H1 (cell line): ENCODE data around the gene AFG1L. TPM values are rescaled to one million over a fixed set of nuclear protein-coding genes. Genes with fewer than 3 reads are reported as not detected.

ENCODE experiments used
- BRCA1 ChIP-seq: IDR thresholded peaks from 2 replicates; pipeline ENCODE4 v1.6.1; 2012; ENCODE audit warnings: low read depth, low read length, improper control_type of control experiment
- JUN ChIP-seq: IDR thresholded peaks from 2 replicates; pipeline ENCODE4 v1.6.1; 2011; ENCODE audit warnings: low read depth, mild to moderate bottlenecking, improper control_type of control experiment, low read length
- POLR2A ChIP-seq, 2 experiments: IDR thresholded peaks; 1 replicate in 1 of 2; 2 replicates in 1 of 2; pipeline ENCODE4 v1.6.1; 2011; ENCODE audit warnings: low read depth in 2 of 2, low read length in 2 of 2, mild to moderate bottlenecking in 2 of 2; ENCODE audit errors: control extremely low read depth in 1 of 2
- polyA plus RNA-seq, 7 experiments: library from polyadenylated mRNA; depleted of rRNA in 3 of 7; stranded (reverse) in 5 of 7; unstranded in 2 of 7; fragments of >200 nt in 5 of 7; fragments of 200-250 nt in 2 of 7; gene quantifications; 1 replicate in 5 of 7; 2 replicates in 1 of 7; 4 replicates in 1 of 7; pipeline versions ENCODE4 v1.2.1 to v1.2.3, GENCODE V29; 2011 to 2013; ENCODE audit warnings: missing spikeins in 2 of 7, mixed read lengths in 2 of 7
- total RNA-seq: library from RNA; stranded (reverse); fragmentation: NEBNext Ultra II Directional; extraction: Animal tissue kit (Norgen Biotek cat#: 25700); gene quantifications from 2 replicates; pipeline ENCODE4 v1.2.1, GENCODE V29; 2021
- TF ChIP-seq, protein P1 (sequence below): IDR thresholded peaks from 2 replicates; pipeline ENCODE4 v1.6.1; 2012; ENCODE audit warnings: inconsistent platforms

The AFG1L gene
- total and polyA plus RNA-seq, 2 of the 8 experiments (the other 6 are each of a cell fraction or from before 2014, with no cell fraction given), result 0.98 to 5.7 TPM

DNA sequence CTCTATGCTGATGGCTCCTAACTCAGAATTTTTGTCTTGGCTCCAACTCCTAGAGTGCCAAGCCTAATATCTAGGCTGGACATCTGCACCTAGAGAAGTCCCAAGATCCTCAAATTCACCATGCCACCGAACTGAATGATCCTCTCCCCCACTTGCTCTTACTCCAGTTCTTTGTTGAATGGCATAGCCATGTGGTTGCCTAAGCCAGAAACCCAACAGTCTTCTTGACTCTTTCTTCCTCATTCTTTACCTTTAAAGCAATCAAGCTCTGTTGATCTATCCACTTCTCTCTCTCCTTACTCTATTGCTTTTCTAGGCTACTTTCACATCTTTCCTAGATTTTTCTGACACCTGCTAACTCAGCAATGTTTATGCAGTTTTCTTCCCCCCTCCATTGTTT is 139.4 kb downstream of the AFG1L start (continued):
- TF ChIP-seq, protein P1, sequence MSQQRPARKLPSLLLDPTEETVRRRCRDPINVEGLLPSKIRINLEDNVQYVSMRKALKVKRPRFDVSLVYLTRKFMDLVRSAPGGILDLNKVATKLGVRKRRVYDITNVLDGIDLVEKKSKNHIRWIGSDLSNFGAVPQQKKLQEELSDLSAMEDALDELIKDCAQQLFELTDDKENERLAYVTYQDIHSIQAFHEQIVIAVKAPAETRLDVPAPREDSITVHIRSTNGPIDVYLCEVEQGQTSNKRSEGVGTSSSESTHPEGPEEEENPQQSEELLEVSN, result no peak
- no peak for TF ChIP-seq BRCA1
- no peak for TF ChIP-seq JUN
- no peak for TF ChIP-seq POLR2A (IDR thresholded peaks at IDR 0.05; ENCODE audit: control extremely low read depth in 1 of 2, low read depth in 2 of 2, low read length in 2 of 2)
